Esophagus squamous epithelium (tissue), 5 donors: ENCODE results near the gene DAPK1. TPM values are rescaled to one million over a fixed set of nuclear protein-coding genes. Genes with fewer than 3 reads are reported as not detected.

Source experiments
- DNase-seq: peaks from one replicate; lab custom pipeline; 2025; lab: John Stamatoyannopoulos, UW
- H3K27ac ChIP-seq, 4 donors: fragments of 200-600 bp; sonication (generic); one replicate each; pipeline ENCODE4 v1.5.1; 2016 to 2019; ENCODE audit warnings: mild to moderate bottlenecking in 1 of 4
- H3K27me3 ChIP-seq, 4 donors: fragments of 200-600 bp; sonication (generic); 1 replicate in 3 of 4; 2 replicates in 1 of 4; pipeline versions ENCODE4 v1.5.1 to v1.6.0; 2017 to 2021; ENCODE audit warnings: antibody characterized with exemption in 1 of 4
- H3K36me3 ChIP-seq, 3 donors: fragments of 200-600 bp; sonication (generic); one replicate each; pipeline ENCODE4 v1.5.1; 2016 to 2019
- H3K4me1 ChIP-seq, 3 donors: fragments of 200-600 bp; sonication (generic); one replicate each; pipeline ENCODE4 v1.5.1; 2017 to 2019
- H3K4me3 ChIP-seq, 4 donors: fragments of 200-600 bp; sonication (generic); 1 replicate in 3 of 4; 2 replicates in 1 of 4; pipeline ENCODE4 v1.5.1; 2016 to 2019; ENCODE audit warnings: mild to moderate bottlenecking in 2 of 4, moderate library complexity in 1 of 4
- H3K9me3 ChIP-seq, 3 donors: fragments of 200-600 bp; sonication (generic); one replicate each; pipeline ENCODE4 v1.5.1; 2016 to 2019
- CTCF ChIP-seq, 6 experiments: fragments of 450-650 bp in 4 of 6; fragments of 200-600 bp in 2 of 6; sonication (generic) in 2 of 6; IDR thresholded peaks; one replicate each; pipeline ENCODE4 v1.5.1; 2016 to 2019; ENCODE audit warnings: antibody characterized with exemption in 6 of 6, mild to moderate bottlenecking in 4 of 6, moderate library complexity in 4 of 6
- POLR2A ChIP-seq, 4 donors: fragments of 450-650 bp; IDR thresholded peaks; one replicate each; pipeline ENCODE4 v1.6.1; 2017; ENCODE audit warnings: antibody characterized with exemption in 4 of 4, mild to moderate bottlenecking in 4 of 4, moderate library complexity in 3 of 4
- WGBS, 2 donors: methylation state at CpG; one replicate each; pipeline ENCODE4 v1.1.5; 2018; 5-methylcytosine and 5-hydroxymethylcytosine counted together
- intact Hi-C: fragments of 100-400 bp; cut with DNase I; formaldehyde crosslinking; loops from one replicate; pipeline ENCODE4 v1.15.0; 2022
- total RNA-seq, 4 donors: library from RNA; depleted of rRNA; stranded (reverse); fragments of >200 nt; gene quantifications; one replicate each; pipeline ENCODE4 v1.1.0, GENCODE V29; 2016
- donor health status: DM: yes; HTN: yes; CAD: no.

DAPK1 gene
- total RNA-seq, 4 donors from 2014 or later = 2.2 to 14.5 (median 5.5) TPM

GRCh38 chr9:87464992-87465378, 32.7 kb upstream of the DAPK1 start:
- Histone ChIP-seq H3K36me3 (no peaks in the 10 kb centered on the region), H3K4me1 (peaks cover 0 to 15% (median 3%) of the 10 kb centered on the region in 3 donors), H3K4me3 (no peak overlapping the region), H3K27ac (no peak overlapping the region), H3K27me3 (no peaks in the 10 kb centered on the region), H3K9me3 (no peaks in the 10 kb centered on the region)
- WGBS, 2 donors = 100% methylated on average over 1 of the region's 1 CpG; no CpG with 5 or more reads in 1 of the 2 donors
- no peak for TF ChIP-seq POLR2A (IDR thresholded peaks at IDR 0.05)
- TF ChIP-seq CTCF (IDR thresholded peaks at IDR 0.05) = no peak
- intact Hi-C loops = no loop called here
- DNase-seq = no peak

- H3K4me3 ChIP-seq = no peak overlapping the region
- no peaks in the 10 kb centered on the region for H3K27me3 ChIP-seq
- no peak overlapping the region for H3K27ac ChIP-seq
- TF ChIP-seq CTCF (IDR thresholded peaks at IDR 0.05) (no peak), POLR2A (IDR thresholded peaks at IDR 0.05) (no peak)
- intact Hi-C loops = no loop called here
- no peaks in the 10 kb centered on the region for H3K36me3 ChIP-seq
- peaks cover 0 to 15% (median 3%) of the 10 kb centered on the region in 3 donors for H3K4me1 ChIP-seq
- no peaks in the 10 kb centered on the region for H3K9me3 ChIP-seq
- 31 to 32% methylated on average over 3 of the region's 3 CpGs for WGBS, 2 donors
- DNase-seq = no peak
Observed at GRCh38 chr9:87465816-87466215, 31.9 kb upstream of the DAPK1 start.

DNA sequence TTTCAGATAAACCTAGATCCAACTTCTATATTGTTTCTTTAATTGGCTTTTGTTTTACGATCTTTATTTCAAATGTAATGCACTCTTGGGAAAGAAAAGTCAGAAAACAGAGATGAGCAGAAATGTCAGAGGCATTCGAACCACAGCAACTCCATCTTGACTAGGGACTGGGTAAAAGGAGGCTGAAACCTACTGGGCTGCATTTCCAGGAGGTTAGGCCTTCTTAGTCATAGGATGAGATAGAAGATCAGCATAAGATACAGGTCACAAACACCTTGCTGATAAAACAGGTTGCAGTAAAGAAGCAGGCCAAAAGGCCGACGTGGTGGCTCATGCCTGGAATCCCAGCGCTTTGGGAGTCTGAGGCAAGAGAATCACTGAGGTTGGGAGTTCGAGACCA, 30.5 kb upstream of the DAPK1 start:
- Histone ChIP-seq H3K4me1 (peaks cover 0 to 15% (median 3%) of the 10 kb centered on the region in 3 donors), H3K9me3 (no peaks in the 10 kb centered on the region), H3K4me3 (no peak overlapping the region), H3K36me3 (no peaks in the 10 kb centered on the region), H3K27ac (no peak overlapping the region), H3K27me3 (no peaks in the 10 kb centered on the region)
- DNase-seq = no peak
- intact Hi-C loops = no loop called here
- 88 to 96% methylated on average over 6 of the region's 6 CpGs for WGBS, 2 donors
- TF ChIP-seq POLR2A (IDR thresholded peaks at IDR 0.05) = no peak
- TF ChIP-seq CTCF (IDR thresholded peaks at IDR 0.05) = no peak

DNA sequence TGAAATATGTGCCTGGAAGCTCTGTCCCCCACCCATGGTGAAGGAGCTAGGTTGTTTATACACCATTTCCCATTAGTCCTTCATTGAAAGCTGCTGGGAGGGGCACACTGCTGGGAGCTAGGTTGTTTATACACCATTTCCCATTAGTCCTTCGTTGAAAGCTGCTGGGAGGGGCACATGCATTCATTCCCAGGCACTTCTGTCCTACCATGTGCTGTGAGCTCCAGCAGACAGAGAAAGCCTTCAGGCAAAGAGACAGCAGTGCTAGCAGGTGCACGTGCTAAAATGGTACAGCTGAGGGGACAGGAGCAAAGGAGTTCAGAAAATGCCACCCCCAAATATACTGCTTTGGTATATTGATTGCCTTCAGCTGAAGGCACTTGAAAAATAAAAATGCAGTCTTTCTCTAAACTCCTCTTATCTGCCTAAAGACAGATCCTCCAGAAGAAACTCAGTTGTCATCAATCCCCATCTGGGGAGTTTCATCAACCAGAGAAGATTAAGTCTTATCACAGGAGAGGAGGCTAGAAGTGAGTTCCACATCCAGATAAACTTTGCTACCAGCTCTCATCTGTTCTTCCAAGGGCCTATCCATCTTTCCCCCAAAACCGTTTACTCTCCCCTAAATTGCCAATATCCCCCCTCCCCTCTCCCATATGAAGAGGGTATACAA, 27.7 kb upstream of the DAPK1 start:
- no peaks in the 10 kb centered on the region for H3K36me3 ChIP-seq
- H3K27me3 ChIP-seq = no peaks in the 10 kb centered on the region
- 51 to 59% methylated on average over 3 of the region's 3 CpGs for WGBS, 2 donors
- intact Hi-C loops = no loop called here
- H3K4me1 ChIP-seq = no peaks in the 10 kb centered on the region
- H3K4me3 ChIP-seq = no peak overlapping the region
- no peak overlapping the region for H3K27ac ChIP-seq
- TF ChIP-seq POLR2A (IDR thresholded peaks at IDR 0.05) = no peak
- no peak for TF ChIP-seq CTCF (IDR thresholded peaks at IDR 0.05)
- no peaks in the 10 kb centered on the region for H3K9me3 ChIP-seq
- DNase-seq = no peak

DNA sequence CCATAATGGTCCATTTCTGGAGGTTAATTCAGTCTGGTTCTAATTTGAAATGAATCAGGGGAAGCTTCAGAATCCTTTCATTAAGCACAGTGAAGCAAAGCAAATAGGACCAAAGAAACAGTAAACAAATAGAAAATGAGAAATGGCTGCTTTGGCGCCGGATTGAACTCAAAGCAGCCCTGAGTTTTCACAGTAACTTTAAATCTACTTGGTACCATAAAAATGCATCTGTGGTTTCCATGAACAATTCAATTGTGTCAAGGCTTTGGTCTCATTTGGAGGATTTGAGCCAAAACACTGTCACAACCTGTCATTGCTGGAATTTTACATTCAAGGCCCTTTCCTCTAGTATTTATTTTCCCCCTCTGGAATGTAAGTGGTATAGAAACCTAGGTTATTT, 25.9 kb upstream of the DAPK1 start:
- Histone ChIP-seq H3K4me3 (no peak overlapping the region), H3K27ac (no peak overlapping the region), H3K4me1 (no peaks in the 10 kb centered on the region), H3K36me3 (no peaks in the 10 kb centered on the region), H3K9me3 (no peaks in the 10 kb centered on the region), H3K27me3 (no peaks in the 10 kb centered on the region)
- 76 to 86% methylated on average over 2 of the region's 2 CpGs for WGBS, 2 donors
- intact Hi-C loops = no loop called here
- TF ChIP-seq POLR2A (IDR thresholded peaks at IDR 0.05) = no peak
- TF ChIP-seq CTCF (IDR thresholded peaks at IDR 0.05) = no peak
- DNase-seq = no peak
